ENCODE data around the gene R3HDM4.

R3HDM4 gene

DNA sequence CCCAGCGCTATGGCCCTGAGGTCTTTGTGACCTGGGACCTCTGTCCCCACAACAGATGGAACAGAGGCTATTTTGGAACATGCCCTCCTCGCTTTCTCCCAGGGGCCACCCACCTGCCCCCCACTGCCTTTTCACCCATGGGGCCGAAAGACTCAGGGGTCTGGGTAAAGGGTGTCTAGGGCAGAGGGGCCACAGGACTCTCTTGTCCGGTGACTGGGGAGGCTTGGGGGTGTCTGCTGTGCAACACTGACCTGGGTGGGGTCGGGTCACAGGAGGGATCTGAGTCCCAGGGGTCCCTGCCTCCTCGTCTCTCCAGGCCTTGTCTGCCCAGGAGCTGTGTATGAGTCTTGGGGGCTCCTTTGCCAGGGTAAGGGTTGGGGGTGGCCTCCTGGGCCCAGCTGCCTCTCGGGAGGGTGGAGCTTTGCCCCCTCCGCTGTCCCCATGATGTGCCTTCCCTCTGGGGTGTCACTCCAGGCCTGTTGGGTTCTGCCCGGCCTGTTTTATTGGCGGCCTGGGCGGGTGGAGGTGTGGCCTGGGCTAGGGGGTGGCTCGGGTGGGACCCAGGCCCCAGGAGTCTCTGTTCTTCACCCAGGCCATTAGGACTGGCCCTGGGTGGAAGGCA lies 14.9 kb upstream of the R3HDM4 start:
- H3K36me3 Mint-ChIP-seq (ENCODE audit: low read depth): no peaks in the 10 kb centered on the region
- peaks cover 18% of the 10 kb centered on the region for H3K4me1 Mint-ChIP-seq
- no peak for ATAC-seq
- no peak for DNase-seq
- no peaks in the 10 kb centered on the region for H3K9me3 Mint-ChIP-seq
- H3K4me3 Mint-ChIP-seq: no peak overlapping the region
- no peaks in the 10 kb centered on the region for H3K27me3 Mint-ChIP-seq
- H3K27ac Mint-ChIP-seq: no peak overlapping the region

DNA sequence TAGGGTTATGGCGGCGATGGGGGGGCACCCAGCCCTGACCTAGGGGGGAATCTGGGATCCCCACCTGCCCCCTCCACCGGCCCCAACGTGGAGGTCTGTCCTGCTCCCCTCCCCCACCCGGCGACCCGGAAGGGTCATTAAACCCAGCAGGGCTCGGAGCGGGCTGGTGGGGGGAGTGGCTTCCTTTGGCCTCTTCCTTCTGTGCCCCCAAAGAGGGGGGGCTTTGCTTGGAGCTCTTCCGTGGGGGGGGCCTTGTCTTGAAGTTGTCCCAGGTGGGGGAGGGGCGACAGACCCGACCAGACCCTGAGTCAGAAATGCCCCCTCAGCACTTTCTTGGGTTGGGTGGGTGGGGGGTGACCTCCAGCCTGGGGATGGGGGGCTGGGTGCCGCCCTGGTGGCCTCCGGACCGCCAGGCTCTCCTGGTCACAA lies 14.3 kb upstream of the R3HDM4 start:
- peaks cover 14% of the 10 kb centered on the region for H3K4me1 Mint-ChIP-seq
- H3K36me3 Mint-ChIP-seq (ENCODE audit: low read depth): no peaks in the 10 kb centered on the region
- no peak overlapping the region for H3K27ac Mint-ChIP-seq
- ATAC-seq (no peak), DNase-seq (no peak)
- no peaks in the 10 kb centered on the region for H3K27me3 Mint-ChIP-seq
- H3K4me3 Mint-ChIP-seq: no peak overlapping the region
- no peaks in the 10 kb centered on the region for H3K9me3 Mint-ChIP-seq

DNA sequence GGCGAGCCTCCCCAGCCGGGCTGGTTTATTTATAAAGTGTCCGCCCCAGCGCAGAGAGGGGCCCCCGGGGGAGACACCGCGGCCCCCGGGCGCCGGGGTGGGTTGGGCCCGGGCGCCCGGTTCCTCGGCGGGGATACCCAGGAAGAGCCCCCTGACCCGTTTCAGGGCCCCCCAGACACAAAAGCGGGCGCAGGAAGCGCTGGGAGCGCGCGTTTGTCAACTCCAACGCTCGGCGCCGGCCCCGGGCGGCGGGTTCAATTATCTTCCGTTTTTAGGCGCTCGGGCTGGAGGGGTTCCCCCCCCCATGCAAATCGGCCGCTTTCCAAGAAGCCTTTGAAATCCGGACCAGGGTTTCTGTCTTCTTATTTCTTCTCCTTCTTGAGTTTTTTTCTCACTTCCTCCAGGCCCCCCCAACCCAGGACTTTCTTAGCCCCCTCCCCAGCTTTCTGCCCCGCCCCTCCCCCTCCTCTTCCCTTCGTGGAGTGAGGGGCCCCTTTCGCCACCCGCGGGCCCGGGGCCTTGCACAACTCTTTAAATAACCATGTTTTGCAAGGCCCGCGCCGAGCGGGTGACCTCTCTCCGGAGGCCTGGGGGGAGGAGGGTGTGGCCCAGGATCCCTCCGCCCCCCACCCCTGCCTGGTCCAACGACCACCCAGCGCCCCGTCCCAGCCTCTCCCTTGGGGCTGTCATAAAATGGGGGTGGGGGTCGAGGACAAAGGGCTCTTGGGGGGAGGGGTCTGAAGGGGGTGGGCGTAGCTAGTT lies 13.8 kb upstream of the R3HDM4 start:
- DNase-seq: peak; percentile 77
- Mint-ChIP-seq H3K36me3 (ENCODE audit: low read depth) (no peaks in the 10 kb centered on the region), H3K9me3 (no peaks in the 10 kb centered on the region), H3K4me3 (peak overlapping the region; percentile 59), H3K4me1 (peaks cover 14% of the 10 kb centered on the region), H3K27ac (no peak overlapping the region), H3K27me3 (no peaks in the 10 kb centered on the region)
- no peak for ATAC-seq

DNA sequence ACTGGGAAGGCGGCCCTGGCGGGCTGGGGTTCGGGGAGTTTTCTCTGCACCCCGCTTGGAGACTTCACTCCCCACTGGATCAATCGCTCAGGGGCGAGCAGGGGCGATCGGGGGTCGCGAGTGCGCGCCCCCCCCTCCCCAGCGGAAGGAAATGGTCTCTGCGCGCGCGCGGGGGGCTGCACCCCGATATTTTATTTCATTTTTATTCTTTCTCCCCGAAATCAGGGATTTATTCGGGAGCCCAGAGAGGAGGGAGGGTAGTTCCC lies 13.2 kb upstream of the R3HDM4 start:
- Mint-ChIP-seq H3K4me3 (peak overlapping the region; percentile 53), H3K27ac (no peak overlapping the region), H3K4me1 (peaks cover 18% of the 10 kb centered on the region), H3K27me3 (no peaks in the 10 kb centered on the region), H3K36me3 (ENCODE audit: low read depth) (no peaks in the 10 kb centered on the region), H3K9me3 (no peaks in the 10 kb centered on the region)
- DNase-seq (no peak), ATAC-seq (no peak)

DNA sequence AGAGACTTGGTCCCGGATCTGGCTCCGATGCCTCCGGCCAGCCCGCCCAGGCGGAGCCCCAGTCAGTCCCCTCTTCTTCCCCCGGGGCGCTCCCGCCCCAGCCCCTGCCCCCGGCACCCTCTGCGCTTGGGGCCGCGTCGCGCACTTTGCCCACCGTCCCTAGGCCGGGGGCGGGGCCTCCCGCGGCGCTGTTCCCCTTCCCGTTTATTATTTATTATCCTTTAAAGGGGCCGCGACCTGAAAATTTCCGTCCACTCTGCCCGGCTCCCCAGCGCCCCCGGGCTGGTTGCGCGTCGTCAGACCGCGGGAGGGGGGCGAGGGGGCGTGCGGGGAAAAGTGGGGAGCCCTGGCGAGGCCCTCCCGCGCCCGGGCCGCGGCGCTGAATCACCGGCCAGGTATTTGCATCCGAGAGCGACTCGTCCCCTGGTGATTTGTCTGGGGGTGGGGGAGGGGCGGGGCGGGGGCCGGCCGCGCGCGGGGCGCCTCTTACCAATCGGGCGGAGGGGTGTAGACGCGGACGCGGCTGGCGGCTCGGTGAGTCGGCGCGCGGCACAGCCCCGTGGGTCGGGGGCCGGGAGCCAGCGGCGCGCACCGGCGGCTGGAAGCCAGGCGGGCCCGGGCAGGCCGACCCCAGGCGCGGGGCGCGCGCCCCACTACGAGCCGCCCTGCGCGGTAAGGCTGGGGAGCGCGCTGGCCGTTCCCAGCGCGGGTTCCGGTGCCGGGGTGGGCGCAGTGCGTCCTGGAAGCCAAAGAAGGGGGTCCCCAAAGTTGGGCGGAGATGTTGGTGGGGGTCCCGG lies 12.7 kb upstream of the R3HDM4 start, which contains the start of gene ARID3A:
Gene ARID3A (plus strand): TSS at position 510 of the 797 bp plus-strand sequence. CDS start 3,494 bp downstream, outside the sequence.
- Mint-ChIP-seq H3K36me3 (ENCODE audit: low read depth) (no peaks in the 10 kb centered on the region), H3K27me3 (no peaks in the 10 kb centered on the region), H3K4me1 (peaks cover 23% of the 10 kb centered on the region), H3K4me3 (peak within 1 kb of the TSS; percentile 75), H3K9me3 (no peaks in the 10 kb centered on the region), H3K27ac (peak within 1 kb of the TSS; percentile 49)
- peak; percentile 81 for DNase-seq
- peak; percentile 62 for ATAC-seq

DNA sequence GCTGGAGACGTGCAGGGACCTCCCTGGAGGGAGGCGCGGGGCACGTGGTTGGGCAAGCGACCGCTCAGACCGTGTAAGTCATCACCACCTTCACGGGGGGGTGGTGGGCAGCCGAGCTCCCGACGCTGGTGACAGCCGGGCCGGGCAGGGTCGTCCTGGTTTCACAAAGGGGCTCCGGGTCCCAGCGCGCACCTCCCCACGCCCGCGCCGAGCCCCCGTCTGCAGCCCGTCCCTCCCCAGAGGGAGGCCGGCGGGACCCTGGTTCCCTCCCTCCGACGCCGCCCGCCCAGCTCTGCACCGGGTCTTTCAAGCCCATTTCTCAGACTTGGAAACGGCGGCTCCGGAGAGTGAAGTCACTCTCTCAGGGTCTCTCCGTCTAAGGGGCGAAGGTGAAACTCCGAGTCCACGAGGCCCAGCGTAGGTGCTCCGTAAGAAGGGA lies 12.1 kb upstream of the R3HDM4 start:
- DNase-seq: no peak
- Mint-ChIP-seq H3K27ac (peak overlapping the region; percentile 49), H3K4me3 (peak overlapping the region; percentile 75), H3K9me3 (no peaks in the 10 kb centered on the region), H3K4me1 (peaks cover 25% of the 10 kb centered on the region), H3K27me3 (no peaks in the 10 kb centered on the region), H3K36me3 (ENCODE audit: low read depth) (no peaks in the 10 kb centered on the region)
- ATAC-seq: peak; percentile 69

DNA sequence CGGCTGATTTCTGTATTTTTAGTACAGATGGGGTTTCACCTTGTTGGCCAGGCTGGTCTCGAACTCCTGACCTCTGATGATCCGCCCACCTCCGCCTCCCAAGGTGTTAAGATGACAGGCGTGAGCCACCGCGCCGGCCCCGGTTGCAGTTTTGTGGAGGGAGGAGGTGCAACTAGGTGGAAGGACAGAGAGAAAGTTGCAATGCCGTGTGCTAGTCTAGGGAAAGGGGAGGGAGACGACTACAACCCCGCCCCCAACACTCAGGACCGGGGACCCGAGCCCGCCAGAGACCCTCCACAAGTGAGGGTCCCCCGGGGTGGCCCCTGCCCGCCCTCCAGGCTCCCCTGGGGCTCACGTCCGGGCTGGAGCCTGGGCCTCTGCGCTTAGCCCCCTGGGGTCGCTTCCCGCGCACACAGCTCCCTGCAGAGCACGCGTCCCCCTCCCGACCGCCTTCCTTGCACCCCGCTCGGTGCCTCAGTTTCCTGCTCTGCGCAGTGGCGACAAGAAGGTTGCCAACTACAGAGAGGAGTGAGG lies 11.6 kb upstream of the R3HDM4 start:
- no peaks in the 10 kb centered on the region for H3K9me3 Mint-ChIP-seq
- H3K4me3 Mint-ChIP-seq: peak overlapping the region; percentile 75
- H3K36me3 Mint-ChIP-seq (ENCODE audit: low read depth): no peaks in the 10 kb centered on the region
- DNase-seq (peak; percentile 64), ATAC-seq (no peak)
- H3K27me3 Mint-ChIP-seq: no peaks in the 10 kb centered on the region
- H3K27ac Mint-ChIP-seq: no peak overlapping the region
- peaks cover 25% of the 10 kb centered on the region for H3K4me1 Mint-ChIP-seq

DNA sequence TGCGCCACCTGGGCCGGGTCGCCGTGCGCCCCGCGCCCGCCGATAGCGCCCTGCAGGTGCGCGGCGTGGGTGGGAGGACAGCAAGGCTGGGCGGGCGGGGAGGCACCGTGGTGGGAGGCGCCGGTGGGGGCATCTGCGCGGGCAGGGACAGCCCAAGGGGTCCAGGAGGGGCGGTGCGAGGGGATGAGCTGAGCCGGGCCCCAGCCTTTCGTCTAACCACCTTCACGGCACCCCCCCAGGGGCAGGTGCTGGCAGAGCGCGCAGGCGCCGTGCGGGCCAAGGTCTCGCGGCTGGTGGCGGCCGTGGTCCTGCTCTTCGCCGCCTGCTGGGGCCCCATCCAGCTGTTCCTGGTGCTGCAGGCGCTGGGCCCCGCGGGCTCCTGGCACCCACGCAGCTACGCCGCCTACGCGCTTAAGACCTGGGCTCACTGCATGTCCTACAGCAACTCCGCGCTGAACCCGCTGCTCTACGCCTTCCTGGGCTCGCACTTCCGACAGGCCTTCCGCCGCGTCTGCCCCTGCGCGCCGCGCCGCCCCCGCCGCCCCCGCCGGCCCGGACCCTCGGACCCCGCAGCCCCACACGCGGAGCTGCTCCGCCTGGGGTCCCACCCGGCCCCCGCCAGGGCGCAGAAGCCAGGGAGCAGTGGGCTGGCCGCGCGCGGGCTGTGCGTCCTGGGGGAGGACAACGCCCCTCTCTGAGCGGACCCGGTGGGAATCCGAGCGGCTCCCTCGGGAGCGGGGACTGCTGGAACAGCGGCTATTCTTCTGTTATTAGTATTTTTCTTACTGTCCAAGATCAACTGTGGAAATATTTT lies 7.2 kb upstream of the R3HDM4 start:
- DNase-seq (peak; percentile 71), ATAC-seq (peak; percentile 33)
- Mint-ChIP-seq H3K27ac (peak overlapping the region; percentile 46), H3K4me3 (peak overlapping the region; percentile 74), H3K4me1 (peaks cover 27% of the 10 kb centered on the region), H3K36me3 (ENCODE audit: low read depth) (no peaks in the 10 kb centered on the region), H3K27me3 (peaks cover 6% of the 10 kb centered on the region), H3K9me3 (no peaks in the 10 kb centered on the region)

DNA sequence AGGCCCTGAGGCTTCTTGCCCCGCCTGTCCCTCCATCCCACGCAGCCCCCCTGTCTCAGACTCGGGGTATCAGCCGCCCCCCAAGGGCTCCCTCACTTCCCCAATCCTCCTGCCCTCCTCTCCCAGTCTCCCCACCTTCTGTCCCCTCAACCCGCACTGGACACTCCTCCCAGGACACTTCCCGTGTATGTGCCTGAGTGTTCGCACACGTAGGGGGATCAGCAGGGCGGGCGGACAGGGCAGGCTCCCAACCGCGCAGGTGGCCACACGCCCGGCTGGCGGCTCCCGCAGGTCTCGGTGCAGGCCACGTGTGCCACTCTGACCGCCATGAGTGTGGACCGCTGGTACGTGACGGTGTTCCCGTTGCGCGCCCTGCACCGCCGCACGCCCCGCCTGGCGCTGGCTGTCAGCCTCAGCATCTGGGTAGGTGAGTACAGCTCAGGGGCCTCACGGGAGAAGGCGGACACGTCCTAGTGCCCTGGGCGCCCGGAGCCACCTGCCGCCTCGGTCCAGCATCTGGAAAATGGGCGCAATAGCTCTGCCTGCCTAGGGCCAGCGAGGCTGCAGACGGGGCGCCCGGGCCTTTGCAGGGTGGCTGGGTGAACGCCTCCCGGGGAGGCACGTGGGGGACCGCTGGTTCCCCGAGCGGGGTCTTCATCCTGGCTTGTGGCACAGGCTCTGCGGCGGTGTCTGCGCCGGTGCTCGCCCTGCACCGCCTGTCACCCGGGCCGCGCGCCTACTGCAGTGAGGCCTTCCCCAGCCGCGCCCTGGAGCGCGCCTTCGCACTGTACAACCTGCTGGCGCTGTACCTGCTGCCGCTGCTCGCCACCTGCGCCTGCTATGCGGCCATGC lies 6.4 kb upstream of the R3HDM4 start:
- H3K9me3 Mint-ChIP-seq: no peaks in the 10 kb centered on the region
- DNase-seq (no peak), ATAC-seq (peak; percentile 29)
- H3K4me3 Mint-ChIP-seq: peak overlapping the region; percentile 26
- H3K27me3 Mint-ChIP-seq: peaks cover 9% of the 10 kb centered on the region
- H3K36me3 Mint-ChIP-seq (ENCODE audit: low read depth): no peaks in the 10 kb centered on the region
- peaks cover 24% of the 10 kb centered on the region for H3K4me1 Mint-ChIP-seq
- H3K27ac Mint-ChIP-seq: no peak overlapping the region

DNA sequence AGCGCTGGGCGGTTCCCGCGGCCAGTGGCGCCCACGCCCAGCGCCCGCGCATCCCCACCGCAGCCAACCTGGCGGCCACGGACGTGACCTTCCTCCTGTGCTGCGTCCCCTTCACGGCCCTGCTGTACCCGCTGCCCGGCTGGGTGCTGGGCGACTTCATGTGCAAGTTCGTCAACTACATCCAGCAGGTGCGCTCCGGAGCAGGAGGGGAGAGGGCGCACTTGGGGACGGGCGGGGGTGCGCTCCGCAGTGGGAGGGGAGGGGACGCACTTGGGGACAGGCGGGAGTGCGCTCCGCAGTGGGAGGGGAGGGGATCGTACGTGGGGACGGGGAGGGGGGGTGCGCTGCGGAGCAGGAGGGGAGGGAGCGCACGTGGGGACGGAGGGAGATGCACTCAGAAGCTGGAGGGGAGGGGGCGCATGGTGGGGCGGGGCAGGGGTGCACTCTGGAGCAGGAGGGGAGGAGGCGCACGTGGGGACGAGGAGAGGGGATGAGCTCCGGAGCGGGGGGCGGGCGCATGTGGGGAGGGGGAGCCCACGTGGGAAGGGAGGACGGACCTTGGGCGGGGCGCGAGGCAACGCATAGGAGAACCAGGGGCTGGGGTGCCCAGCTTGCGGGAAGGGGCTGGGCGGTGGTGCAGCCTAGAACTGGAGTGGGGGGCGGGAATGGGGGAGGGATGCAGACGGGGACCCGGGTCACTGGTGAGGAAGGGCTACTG lies 5.6 kb upstream of the R3HDM4 start:
- ATAC-seq: no peak
- no peak overlapping the region for H3K27ac Mint-ChIP-seq

DNA sequence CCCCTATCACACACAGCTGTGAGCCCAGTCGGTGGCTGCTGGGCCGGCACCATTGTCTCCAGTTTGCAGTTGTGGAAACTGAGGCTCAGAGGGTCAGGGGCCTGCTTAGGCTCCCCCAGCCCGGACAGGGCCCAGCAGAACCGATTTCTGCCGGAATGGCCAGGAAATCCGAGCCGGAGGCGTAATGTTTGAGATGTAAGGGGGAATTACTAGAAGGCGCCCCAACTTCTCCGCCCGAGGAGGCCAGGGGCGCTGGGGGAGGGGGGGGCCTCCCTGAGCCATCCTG lies 5.1 kb upstream of the R3HDM4 start:
- H3K27me3 Mint-ChIP-seq: peaks cover 9% of the 10 kb centered on the region
- no peaks in the 10 kb centered on the region for H3K9me3 Mint-ChIP-seq
- no peaks in the 10 kb centered on the region for H3K36me3 Mint-ChIP-seq (ENCODE audit: low read depth)
- no peak overlapping the region for H3K27ac Mint-ChIP-seq
- no peak for DNase-seq
- H3K4me3 Mint-ChIP-seq: peak overlapping the region; percentile 64
- ATAC-seq: no peak
- peaks cover 21% of the 10 kb centered on the region for H3K4me1 Mint-ChIP-seq

More for the DNA sequence above, 5.6 kb upstream of the R3HDM4 start:
- Mint-ChIP-seq H3K4me1 (peaks cover 21% of the 10 kb centered on the region), H3K36me3 (ENCODE audit: low read depth) (no peaks in the 10 kb centered on the region), H3K27me3 (peaks cover 9% of the 10 kb centered on the region), H3K4me3 (peak overlapping the region; percentile 64), H3K9me3 (no peaks in the 10 kb centered on the region)
- no peak for DNase-seq

DNA sequence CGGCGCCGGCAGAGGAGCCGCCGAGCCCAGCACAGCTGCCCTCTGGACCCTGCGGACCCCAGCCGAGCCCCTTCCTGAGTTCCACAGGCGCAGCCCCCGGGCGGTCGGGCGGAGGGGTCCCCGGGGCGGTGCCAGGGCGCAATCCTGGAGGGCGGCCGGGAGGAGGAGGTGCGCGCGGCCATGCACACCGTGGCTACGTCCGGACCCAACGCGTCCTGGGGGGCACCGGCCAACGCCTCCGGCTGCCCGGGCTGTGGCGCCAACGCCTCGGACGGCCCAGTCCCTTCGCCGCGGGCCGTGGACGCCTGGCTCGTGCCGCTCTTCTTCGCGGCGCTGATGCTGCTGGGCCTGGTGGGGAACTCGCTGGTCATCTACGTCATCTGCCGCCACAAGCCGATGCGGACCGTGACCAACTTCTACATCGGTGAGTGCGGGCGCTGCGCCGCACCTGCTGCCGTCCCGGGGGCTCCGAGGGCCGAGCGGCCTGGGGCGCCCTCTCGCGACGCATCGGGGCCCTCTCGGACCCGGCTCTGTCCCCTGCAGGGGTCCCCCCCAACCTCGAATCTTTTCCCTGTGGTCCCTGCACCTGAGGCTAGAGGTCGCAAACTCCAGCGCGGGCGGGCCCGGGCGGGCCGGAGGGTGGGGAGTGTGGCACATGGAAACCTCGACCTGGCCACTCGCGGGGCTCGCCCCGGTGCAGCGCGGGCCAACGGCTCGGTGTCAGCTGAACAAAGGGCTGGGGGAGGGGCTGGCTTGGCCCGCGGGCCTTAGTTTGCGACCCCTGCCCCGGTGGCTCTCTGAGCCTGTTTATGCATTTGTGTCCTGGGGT lies 4.5 kb upstream of the R3HDM4 start, which contains the start of gene KISS1R:
Gene KISS1R (plus strand): TSS at position 11 of the 829 bp plus-strand sequence. CDS start 170 bp downstream, at position 181.
- DNase-seq: peak; percentile 66
- Mint-ChIP-seq H3K9me3 (no peaks in the 10 kb centered on the region), H3K27ac (no peak within 1 kb of the TSS), H3K27me3 (peaks cover 9% of the 10 kb centered on the region), H3K36me3 (ENCODE audit: low read depth) (no peaks in the 10 kb centered on the region), H3K4me3 (peak within 1 kb of the TSS; percentile 64), H3K4me1 (peaks cover 21% of the 10 kb centered on the region)
- peak; percentile 26 for ATAC-seq
